ENCODE measurements around the gene SGSM2. TPM values are rescaled to one million over a fixed set of nuclear protein-coding genes. Genes with fewer than 3 reads are reported as not detected.

The SGSM2 gene
- total RNA-seq, 4 donors from 2014 or later: 14.8 to 65.6 (median 30.5) TPM

- TF ChIP-seq CTCF (IDR thresholded peaks at IDR 0.05; ENCODE audit: low read depth): no peak
Observed at GRCh38 chr17:2321399-2321798, 15.9 kb upstream of the SGSM2 start.

- TF ChIP-seq CTCF (IDR thresholded peaks at IDR 0.05; ENCODE audit: low read depth): no peak
Observed at GRCh38 chr17:2323629-2324314, 13.5 kb upstream of the SGSM2 start.

GRCh38 chr17:2331303-2331702 lies 6.0 kb upstream of the SGSM2 start:
- TF ChIP-seq CTCF (IDR thresholded peaks at IDR 0.05; ENCODE audit: low read depth): no peak

GRCh38 chr17:2335726-2336214 lies 1.5 kb upstream of the SGSM2 start:
- TF ChIP-seq CTCF (IDR thresholded peaks at IDR 0.05; ENCODE audit: low read depth): no peak

GRCh38 chr17:2336215-2336851 lies 968 bp upstream of the SGSM2 start, which contains the start of gene TSR1:
Gene TSR1, minus strand, starts transcription at chr17:2336457. Its CDS starts 30 bp downstream, at chr17:2336427.
- TF ChIP-seq CTCF (IDR thresholded peaks at IDR 0.05; ENCODE audit: low read depth): no peak

- TF ChIP-seq CTCF (IDR thresholded peaks at IDR 0.05; ENCODE audit: low read depth): no peak
Observed at GRCh38 chr17:2337544-2338314, 428 bp downstream of the SGSM2 start.

GRCh38 chr17:2338315-2338657 lies 985 bp downstream of the SGSM2 start:
- TF ChIP-seq CTCF (IDR thresholded peaks at IDR 0.05; ENCODE audit: low read depth): no peak

Data from subcutaneous adipose tissue (tissue), 4 donors.